Tibial nerve (tissue), 4 donors: ENCODE measurements around the gene FGF1.

Source experiments
- EP300 ChIP-seq, 2 donors: sonication (generic); formaldehyde crosslinking; IDR thresholded peaks; one replicate each; pipeline ENCODE4 v1.6.1; 2017; ENCODE audit warnings: antibody characterized with exemption in 2 of 2, mild to moderate bottlenecking in 1 of 2
- POLR2A ChIP-seq, 2 donors: fragments of 450-650 bp; IDR thresholded peaks; one replicate each; pipeline ENCODE4 v1.6.1; 2017; ENCODE audit warnings: antibody characterized with exemption in 2 of 2, mild to moderate bottlenecking in 2 of 2, moderate library complexity in 2 of 2
- TF ChIP-seq, protein P1 (sequence below), 5 experiments: fragments of 200-600 bp in 3 of 5; fragments of 450-650 bp in 2 of 5; sonication (generic) in 3 of 5; IDR thresholded peaks; one replicate each; pipeline ENCODE4 v1.5.1; 2016 to 2019; ENCODE audit warnings: antibody characterized with exemption in 5 of 5, mild to moderate bottlenecking in 3 of 5, moderate library complexity in 2 of 5

DNA sequence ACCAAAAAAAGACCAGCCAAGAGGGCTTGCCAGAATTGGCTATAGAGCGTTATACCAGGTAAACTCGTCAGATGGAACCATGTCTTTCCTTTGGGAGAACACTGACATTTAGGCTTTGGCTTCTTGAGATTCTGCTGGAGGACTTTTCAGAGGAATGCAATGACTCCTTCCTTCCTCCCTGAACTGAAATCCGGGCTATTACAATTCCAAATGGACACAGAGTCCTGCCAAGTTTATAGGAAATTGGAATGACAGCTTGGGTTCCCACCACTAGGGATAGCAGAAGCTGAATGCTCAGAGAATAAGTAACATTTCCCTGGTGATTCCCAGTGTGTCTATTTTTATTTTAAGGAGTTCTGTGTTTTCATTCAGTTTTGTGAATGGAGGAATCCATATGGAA, 143.0 kb downstream of the FGF1 start:
- TF ChIP-seq, protein P1, sequence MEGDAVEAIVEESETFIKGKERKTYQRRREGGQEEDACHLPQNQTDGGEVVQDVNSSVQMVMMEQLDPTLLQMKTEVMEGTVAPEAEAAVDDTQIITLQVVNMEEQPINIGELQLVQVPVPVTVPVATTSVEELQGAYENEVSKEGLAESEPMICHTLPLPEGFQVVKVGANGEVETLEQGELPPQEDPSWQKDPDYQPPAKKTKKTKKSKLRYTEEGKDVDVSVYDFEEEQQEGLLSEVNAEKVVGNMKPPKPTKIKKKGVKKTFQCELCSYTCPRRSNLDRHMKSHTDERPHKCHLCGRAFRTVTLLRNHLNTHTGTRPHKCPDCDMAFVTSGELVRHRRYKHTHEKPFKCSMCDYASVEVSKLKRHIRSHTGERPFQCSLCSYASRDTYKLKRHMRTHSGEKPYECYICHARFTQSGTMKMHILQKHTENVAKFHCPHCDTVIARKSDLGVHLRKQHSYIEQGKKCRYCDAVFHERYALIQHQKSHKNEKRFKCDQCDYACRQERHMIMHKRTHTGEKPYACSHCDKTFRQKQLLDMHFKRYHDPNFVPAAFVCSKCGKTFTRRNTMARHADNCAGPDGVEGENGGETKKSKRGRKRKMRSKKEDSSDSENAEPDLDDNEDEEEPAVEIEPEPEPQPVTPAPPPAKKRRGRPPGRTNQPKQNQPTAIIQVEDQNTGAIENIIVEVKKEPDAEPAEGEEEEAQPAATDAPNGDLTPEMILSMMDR (IDR thresholded peaks at IDR 0.05), result no peak
- no peak for TF ChIP-seq POLR2A (IDR thresholded peaks at IDR 0.05)
- peak in 1 of 2 donors; percentile 64 for TF ChIP-seq EP300 (IDR thresholded peaks at IDR 0.05)
